ENCODE results near the gene INSYN2A.

Gene INSYN2A

DNA sequence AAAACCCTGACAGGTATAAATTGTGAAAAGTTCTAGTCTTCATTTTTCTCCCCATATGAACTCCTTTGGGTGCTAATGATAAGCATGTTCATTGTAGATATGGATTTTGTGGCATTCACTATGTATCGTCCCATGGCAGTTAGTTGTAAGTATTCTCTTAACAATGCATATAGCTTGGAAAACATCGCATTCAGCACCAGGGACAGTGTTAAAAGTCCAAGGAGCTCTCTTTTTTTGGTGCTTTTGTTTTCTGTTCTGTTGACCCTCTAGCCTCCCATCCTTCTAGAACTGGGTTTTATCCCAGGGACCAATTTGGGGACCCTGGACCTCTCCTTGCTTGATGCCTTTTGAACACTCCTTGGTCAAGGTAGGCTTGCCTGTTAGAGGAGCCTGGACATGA, 37.7 kb downstream of the INSYN2A start:
- Histone ChIP-seq H3K4me3 (ENCODE audit: insufficient read depth, low read depth, low read length, poor library complexity, severe bottlenecking) (no peak overlapping the region), H3K27me3 (replicated peaks; ENCODE audit: control insufficient read depth, insufficient read depth, low read length, poor library complexity, severe bottlenecking) (no peaks in the 10 kb centered on the region), H3K4me1 (ENCODE audit: control insufficient read depth, insufficient read depth, low read length, poor library complexity, severe bottlenecking) (no peaks in the 10 kb centered on the region), H3K27ac (ENCODE audit: insufficient read depth, low read length, poor library complexity, severe bottlenecking) (no peak overlapping the region), H3K36me3 (ENCODE audit: control insufficient read depth, insufficient read depth, low read length) (no peaks in the 10 kb centered on the region), H3K9me3 (ENCODE audit: control insufficient read depth, low read length) (no peaks in the 10 kb centered on the region)
- DNase-seq = no peak

DNA sequence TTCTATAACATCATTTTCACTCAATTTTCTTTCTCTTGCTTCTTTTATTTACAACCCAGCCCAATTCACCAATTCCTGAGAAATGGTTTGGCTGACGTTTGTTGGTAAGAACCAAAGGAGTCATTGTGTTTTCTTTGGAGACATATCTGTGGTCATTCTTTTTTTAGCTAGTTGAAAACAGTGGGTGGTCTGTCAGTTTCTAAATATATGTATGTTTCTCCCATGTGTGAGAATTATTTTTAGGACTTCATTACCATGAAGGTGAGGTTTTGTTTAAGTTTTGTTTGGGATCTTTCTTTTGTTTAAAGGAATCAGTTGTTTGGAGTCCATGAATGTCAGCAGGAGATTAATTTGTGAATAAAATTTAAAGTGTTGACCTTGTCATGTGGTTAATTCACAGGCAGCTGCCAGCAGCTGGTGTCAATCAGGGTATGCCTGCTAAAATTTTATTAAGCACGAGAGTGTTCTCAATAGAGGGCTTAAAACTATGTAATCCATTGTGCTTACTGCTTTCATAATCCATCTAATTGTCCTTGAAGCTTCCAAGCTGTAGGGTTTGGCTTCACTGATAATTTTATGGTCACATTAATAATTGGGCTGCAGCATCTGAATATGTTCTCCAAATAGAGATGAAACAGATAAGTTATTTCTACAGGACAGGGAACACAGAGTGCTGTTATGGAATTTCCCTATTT, 38.7 kb downstream of the INSYN2A start:
- Histone ChIP-seq H3K4me3 (ENCODE audit: insufficient read depth, low read depth, low read length, poor library complexity, severe bottlenecking) (no peak overlapping the region), H3K27ac (ENCODE audit: insufficient read depth, low read length, poor library complexity, severe bottlenecking) (no peak overlapping the region), H3K9me3 (ENCODE audit: control insufficient read depth, low read length) (no peaks in the 10 kb centered on the region), H3K36me3 (ENCODE audit: control insufficient read depth, insufficient read depth, low read length) (no peaks in the 10 kb centered on the region), H3K27me3 (replicated peaks; ENCODE audit: control insufficient read depth, insufficient read depth, low read length, poor library complexity, severe bottlenecking) (no peaks in the 10 kb centered on the region), H3K4me1 (ENCODE audit: control insufficient read depth, insufficient read depth, low read length, poor library complexity, severe bottlenecking) (no peaks in the 10 kb centered on the region)
- DNase-seq = no peak

DNA sequence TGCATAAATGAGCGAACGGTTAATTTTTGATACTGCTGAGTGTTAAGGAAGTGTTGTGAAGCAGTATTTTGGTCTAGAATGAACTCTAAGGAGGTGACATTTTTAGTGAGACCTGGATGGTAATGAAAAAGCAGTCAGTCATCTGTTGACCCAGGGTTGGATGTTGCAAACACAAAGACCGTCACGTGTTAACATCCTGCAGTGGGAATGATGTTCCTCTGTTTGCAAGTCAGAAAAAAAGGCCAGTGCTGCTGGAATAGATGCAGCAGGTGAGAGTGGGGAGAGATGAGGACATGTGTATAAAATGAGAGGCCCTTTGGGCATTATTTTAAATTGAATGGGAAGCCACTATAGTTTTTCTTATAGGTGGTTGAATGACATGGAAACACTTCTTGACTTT, 39.3 kb downstream of the INSYN2A start:
- H3K4me3 ChIP-seq (ENCODE audit: insufficient read depth, low read depth, low read length, poor library complexity, severe bottlenecking) = no peak overlapping the region
- no peaks in the 10 kb centered on the region for H3K4me1 ChIP-seq (ENCODE audit: control insufficient read depth, insufficient read depth, low read length, poor library complexity, severe bottlenecking)
- H3K27me3 ChIP-seq (replicated peaks; ENCODE audit: control insufficient read depth, insufficient read depth, low read length, poor library complexity, severe bottlenecking) = no peaks in the 10 kb centered on the region
- H3K9me3 ChIP-seq (ENCODE audit: control insufficient read depth, low read length) = no peaks in the 10 kb centered on the region
- H3K36me3 ChIP-seq (ENCODE audit: control insufficient read depth, insufficient read depth, low read length) = no peaks in the 10 kb centered on the region
- H3K27ac ChIP-seq (ENCODE audit: insufficient read depth, low read length, poor library complexity, severe bottlenecking) = no peak overlapping the region
- no peak for DNase-seq

DNA sequence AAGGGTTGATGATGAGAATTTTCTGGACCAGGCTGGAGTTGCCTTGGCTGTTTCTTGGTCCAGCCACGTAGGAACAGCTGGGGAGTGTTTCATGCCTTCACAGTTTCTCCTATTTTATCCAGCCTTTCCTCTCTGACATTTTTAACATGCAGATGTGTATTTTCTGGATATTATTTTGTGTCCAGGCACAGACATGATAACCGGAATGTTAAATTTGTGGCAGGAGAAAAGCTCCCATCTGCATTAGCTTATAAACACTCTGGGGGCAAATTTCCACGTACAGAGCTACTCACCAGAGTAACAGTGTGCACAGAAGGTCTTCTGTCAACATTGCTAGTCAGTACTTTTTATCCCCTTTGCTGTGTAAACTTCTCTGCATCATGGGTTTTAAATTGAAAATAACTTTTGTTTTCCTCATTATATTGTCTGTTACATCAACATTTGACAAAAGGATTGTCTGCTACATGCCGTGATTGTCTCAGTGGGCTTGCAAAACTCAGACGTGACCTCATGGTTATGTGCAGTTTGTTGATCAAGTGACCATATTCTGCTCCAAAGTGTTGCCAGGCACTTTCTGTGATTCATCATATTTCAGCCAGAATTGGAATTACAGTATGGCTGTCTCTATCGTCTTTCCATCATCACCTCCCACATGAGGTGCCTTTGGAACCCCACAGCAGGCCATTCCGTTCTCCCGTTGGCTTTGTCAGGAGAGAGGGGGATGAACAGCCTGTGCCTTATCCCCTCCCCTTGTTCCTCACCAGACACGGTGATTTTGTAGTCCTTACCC, 41.4 kb downstream of the INSYN2A start:
- no peaks in the 10 kb centered on the region for H3K27me3 ChIP-seq (replicated peaks; ENCODE audit: control insufficient read depth, insufficient read depth, low read length, poor library complexity, severe bottlenecking)
- H3K4me3 ChIP-seq (ENCODE audit: insufficient read depth, low read depth, low read length, poor library complexity, severe bottlenecking) = no peak overlapping the region
- H3K36me3 ChIP-seq (ENCODE audit: control insufficient read depth, insufficient read depth, low read length) = no peaks in the 10 kb centered on the region
- H3K9me3 ChIP-seq (ENCODE audit: control insufficient read depth, low read length) = no peaks in the 10 kb centered on the region
- no peak overlapping the region for H3K27ac ChIP-seq (ENCODE audit: insufficient read depth, low read length, poor library complexity, severe bottlenecking)
- DNase-seq = no peak
- no peaks in the 10 kb centered on the region for H3K4me1 ChIP-seq (ENCODE audit: control insufficient read depth, insufficient read depth, low read length, poor library complexity, severe bottlenecking)

DNA sequence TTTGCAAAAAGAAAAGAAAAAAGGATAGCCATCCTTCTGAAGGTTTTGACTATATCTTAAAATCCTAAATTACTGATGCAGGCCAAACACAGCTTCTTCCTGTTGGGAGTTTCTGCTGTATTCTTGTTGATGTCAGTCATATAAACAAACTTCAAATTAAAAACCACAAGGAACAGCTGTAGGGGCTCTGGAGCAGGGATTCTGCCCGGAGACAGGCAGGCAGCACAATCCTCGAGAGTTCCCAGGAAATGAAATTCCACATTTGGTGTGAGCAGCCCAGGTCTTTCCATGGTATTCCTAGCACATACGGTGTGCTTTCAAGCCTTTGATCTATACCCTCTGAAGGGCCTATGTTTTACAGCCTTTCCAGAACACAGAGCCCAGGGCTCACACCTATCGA, 43.2 kb downstream of the INSYN2A start:
- H3K36me3 ChIP-seq (ENCODE audit: control insufficient read depth, insufficient read depth, low read length) = no peaks in the 10 kb centered on the region
- H3K4me1 ChIP-seq (ENCODE audit: control insufficient read depth, insufficient read depth, low read length, poor library complexity, severe bottlenecking) = no peaks in the 10 kb centered on the region
- H3K27ac ChIP-seq (ENCODE audit: insufficient read depth, low read length, poor library complexity, severe bottlenecking) = no peak overlapping the region
- no peaks in the 10 kb centered on the region for H3K9me3 ChIP-seq (ENCODE audit: control insufficient read depth, low read length)
- no peaks in the 10 kb centered on the region for H3K27me3 ChIP-seq (replicated peaks; ENCODE audit: control insufficient read depth, insufficient read depth, low read length, poor library complexity, severe bottlenecking)
- H3K4me3 ChIP-seq (ENCODE audit: insufficient read depth, low read depth, low read length, poor library complexity, severe bottlenecking) = no peak overlapping the region
- DNase-seq = no peak

DNA sequence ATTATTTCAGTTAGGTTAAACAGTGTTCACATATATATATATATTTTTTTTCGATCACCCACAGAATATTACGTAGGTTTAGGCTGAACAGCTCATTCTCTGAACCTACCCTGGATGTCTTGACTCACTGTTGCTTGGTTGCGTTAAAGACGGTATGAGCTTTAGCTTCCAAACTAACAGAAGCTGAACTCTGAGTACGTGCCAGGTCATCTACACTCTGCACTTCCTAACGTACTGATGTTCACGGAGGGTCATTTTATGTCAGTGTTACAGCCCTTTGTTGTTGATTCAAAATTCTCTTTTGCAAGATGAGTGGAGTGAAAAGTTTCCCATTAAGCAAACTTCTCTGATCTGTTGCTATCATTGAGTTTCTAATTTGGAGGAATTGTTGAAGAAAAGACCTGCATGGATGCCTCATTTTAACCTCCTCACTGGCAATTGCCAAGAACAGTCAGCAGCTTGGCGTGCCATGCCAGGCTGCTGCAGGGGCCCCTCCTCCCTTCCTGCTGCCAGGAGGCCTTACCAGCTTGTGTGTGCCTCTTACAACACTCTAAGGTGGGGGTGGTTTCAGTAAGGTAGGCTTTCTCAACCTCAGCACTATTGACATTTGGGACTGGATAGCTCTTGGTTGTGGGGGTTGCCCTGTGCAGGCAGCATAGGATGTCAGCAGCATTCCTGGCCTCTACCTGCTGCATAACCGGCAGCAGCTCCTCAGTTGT, 44.3 kb downstream of the INSYN2A start:
- no peaks in the 10 kb centered on the region for H3K4me1 ChIP-seq (ENCODE audit: control insufficient read depth, insufficient read depth, low read length, poor library complexity, severe bottlenecking)
- H3K27ac ChIP-seq (ENCODE audit: insufficient read depth, low read length, poor library complexity, severe bottlenecking) = no peak overlapping the region
- no peak for DNase-seq

DNA sequence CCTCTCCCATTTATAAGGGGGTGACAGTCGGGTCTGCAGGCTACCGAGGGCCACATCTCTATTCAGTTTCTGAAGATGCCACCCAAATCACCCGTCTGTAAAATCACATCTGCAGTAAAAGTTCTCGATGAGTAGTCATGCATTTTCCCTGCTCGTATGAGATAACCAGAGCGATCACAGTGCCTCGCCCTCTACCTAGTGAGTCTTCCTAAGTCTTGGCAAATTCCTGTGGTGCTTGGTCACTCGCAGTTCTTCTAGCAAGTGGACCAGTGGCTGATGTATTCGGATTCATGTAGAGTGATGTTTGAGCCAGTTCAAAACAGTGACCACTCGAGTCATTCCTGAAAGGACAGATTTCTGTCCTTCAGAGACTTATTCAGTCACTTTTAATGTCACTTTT, 44.9 kb downstream of the INSYN2A start:
- Histone ChIP-seq H3K27ac (ENCODE audit: insufficient read depth, low read length, poor library complexity, severe bottlenecking) (no peak overlapping the region), H3K36me3 (ENCODE audit: control insufficient read depth, insufficient read depth, low read length) (no peaks in the 10 kb centered on the region), H3K27me3 (replicated peaks; ENCODE audit: control insufficient read depth, insufficient read depth, low read length, poor library complexity, severe bottlenecking) (no peaks in the 10 kb centered on the region), H3K4me3 (ENCODE audit: insufficient read depth, low read depth, low read length, poor library complexity, severe bottlenecking) (no peak overlapping the region), H3K9me3 (ENCODE audit: control insufficient read depth, low read length) (no peaks in the 10 kb centered on the region), H3K4me1 (ENCODE audit: control insufficient read depth, insufficient read depth, low read length, poor library complexity, severe bottlenecking) (no peaks in the 10 kb centered on the region)
- no peak for DNase-seq

More for the DNA sequence above, 44.3 kb downstream of the INSYN2A start:
- Histone ChIP-seq H3K36me3 (ENCODE audit: control insufficient read depth, insufficient read depth, low read length) (no peaks in the 10 kb centered on the region), H3K4me3 (ENCODE audit: insufficient read depth, low read depth, low read length, poor library complexity, severe bottlenecking) (no peak overlapping the region), H3K27me3 (replicated peaks; ENCODE audit: control insufficient read depth, insufficient read depth, low read length, poor library complexity, severe bottlenecking) (no peaks in the 10 kb centered on the region), H3K9me3 (ENCODE audit: control insufficient read depth, low read length) (no peaks in the 10 kb centered on the region)

DNA sequence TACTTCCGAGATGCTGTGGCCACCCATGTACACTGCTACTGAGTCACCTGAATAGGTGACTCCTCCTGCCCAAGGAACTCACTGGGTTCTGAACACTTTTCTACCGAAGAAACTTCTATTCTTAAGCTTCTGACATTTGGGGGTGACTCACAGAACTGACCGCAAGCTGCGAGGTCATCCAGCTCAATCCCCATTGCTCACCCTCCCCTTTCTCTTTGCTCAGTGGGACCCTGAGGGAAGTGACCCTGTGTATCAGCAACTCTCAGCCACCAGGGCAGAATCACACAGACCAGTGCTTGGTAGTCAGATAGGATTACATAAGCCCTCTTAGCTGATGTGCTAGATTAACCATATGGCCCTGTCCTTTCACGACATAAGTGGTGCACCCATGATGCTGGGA, 46.3 kb downstream of the INSYN2A start:
- Histone ChIP-seq H3K4me1 (ENCODE audit: control insufficient read depth, insufficient read depth, low read length, poor library complexity, severe bottlenecking) (no peaks in the 10 kb centered on the region), H3K36me3 (ENCODE audit: control insufficient read depth, insufficient read depth, low read length) (no peaks in the 10 kb centered on the region), H3K4me3 (ENCODE audit: insufficient read depth, low read depth, low read length, poor library complexity, severe bottlenecking) (no peak overlapping the region), H3K27ac (ENCODE audit: insufficient read depth, low read length, poor library complexity, severe bottlenecking) (no peak overlapping the region), H3K27me3 (replicated peaks; ENCODE audit: control insufficient read depth, insufficient read depth, low read length, poor library complexity, severe bottlenecking) (no peaks in the 10 kb centered on the region), H3K9me3 (ENCODE audit: control insufficient read depth, low read length) (no peaks in the 10 kb centered on the region)
- DNase-seq = no peak

DNA sequence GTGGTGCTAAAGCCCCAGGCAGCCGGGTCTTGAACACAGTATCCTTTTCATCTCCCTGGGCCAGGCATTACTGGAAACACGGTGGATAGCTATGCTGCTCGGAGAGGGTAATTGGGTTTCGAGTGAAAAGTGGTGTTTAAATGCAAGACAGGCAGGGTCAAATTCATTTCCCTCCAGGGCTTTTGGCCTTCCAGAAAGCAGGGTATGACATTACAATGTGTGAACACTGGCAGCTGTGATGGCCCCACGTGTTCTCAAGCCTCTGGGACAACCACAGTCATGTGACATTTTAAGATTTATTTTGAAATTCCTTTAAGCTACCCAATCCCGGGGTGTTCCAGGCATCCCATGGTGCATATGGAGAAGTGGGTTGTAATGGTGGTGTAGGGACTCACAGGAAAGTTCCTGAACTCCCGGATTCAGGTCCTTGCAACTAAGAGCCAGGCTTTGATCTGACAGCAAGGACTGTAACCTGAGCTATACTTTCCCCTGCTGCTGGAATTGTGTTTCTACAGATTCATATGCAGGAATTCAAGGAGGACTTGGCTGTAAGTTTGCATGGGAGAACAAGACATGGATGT, 46.8 kb downstream of the INSYN2A start:
- Histone ChIP-seq H3K27ac (ENCODE audit: insufficient read depth, low read length, poor library complexity, severe bottlenecking) (no peak overlapping the region), H3K4me1 (ENCODE audit: control insufficient read depth, insufficient read depth, low read length, poor library complexity, severe bottlenecking) (no peaks in the 10 kb centered on the region), H3K4me3 (ENCODE audit: insufficient read depth, low read depth, low read length, poor library complexity, severe bottlenecking) (no peak overlapping the region), H3K36me3 (ENCODE audit: control insufficient read depth, insufficient read depth, low read length) (no peaks in the 10 kb centered on the region), H3K27me3 (replicated peaks; ENCODE audit: control insufficient read depth, insufficient read depth, low read length, poor library complexity, severe bottlenecking) (no peaks in the 10 kb centered on the region), H3K9me3 (ENCODE audit: control insufficient read depth, low read length) (no peaks in the 10 kb centered on the region)
- no peak for DNase-seq

DNA sequence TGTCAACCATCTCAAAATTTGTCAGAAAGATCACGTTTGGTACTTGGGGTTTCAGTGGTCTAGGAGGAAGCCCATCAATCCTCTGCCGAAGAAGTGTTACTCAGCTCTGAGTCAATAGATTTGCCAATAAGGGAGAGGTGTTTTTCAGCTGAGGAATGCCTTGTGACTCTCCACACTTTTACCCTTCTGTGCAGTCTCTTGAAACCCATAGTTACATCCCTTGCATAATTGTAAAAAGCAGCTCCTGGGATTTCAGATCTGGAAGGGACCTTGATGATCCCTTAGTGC, 47.5 kb downstream of the INSYN2A start:
- H3K4me1 ChIP-seq (ENCODE audit: control insufficient read depth, insufficient read depth, low read length, poor library complexity, severe bottlenecking) = no peaks in the 10 kb centered on the region
- no peaks in the 10 kb centered on the region for H3K27me3 ChIP-seq (replicated peaks; ENCODE audit: control insufficient read depth, insufficient read depth, low read length, poor library complexity, severe bottlenecking)
- H3K36me3 ChIP-seq (ENCODE audit: control insufficient read depth, insufficient read depth, low read length) = no peaks in the 10 kb centered on the region
- no peaks in the 10 kb centered on the region for H3K9me3 ChIP-seq (ENCODE audit: control insufficient read depth, low read length)
- DNase-seq = no peak
- H3K27ac ChIP-seq (ENCODE audit: insufficient read depth, low read length, poor library complexity, severe bottlenecking) = no peak overlapping the region
- no peak overlapping the region for H3K4me3 ChIP-seq (ENCODE audit: insufficient read depth, low read depth, low read length, poor library complexity, severe bottlenecking)
